GM21381 (cell line): ENCODE data around the gene PDE12.
"Not testable (repeated sequence)": the region's sequence is repeated elsewhere in the genome, so short reads cannot be mapped to it uniquely, and the experiment has no call there.

Experiments used
- ATAC-seq: cut with Tn5 transposase; IDR thresholded peaks from one replicate; pipeline ENCODE4 v1.9.1; 2021; ENCODE audit warnings: mild to moderate bottlenecking, moderate library complexity; ENCODE audit not compliant: unreplicated experiment

Gene PDE12

DNA sequence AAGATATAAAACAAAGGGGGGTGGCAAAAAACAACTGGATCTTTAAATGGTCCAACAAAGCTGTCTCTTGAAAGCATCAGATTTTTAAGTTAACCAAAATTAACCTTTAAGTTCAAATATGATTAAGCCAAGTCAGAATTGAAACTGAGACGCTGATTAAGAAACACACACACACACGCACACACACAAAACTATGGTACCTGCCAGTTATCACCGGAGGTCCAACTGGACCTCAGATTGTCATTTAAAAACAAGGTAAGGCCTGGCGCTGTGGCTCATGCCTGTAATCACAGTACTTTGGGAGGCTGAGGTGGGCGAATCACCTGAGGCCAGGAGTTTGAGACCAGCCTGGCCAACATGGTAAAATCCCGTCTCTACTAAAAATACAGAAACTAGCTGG is 30.7 kb downstream of the PDE12 start:
- no peak for ATAC-seq

DNA sequence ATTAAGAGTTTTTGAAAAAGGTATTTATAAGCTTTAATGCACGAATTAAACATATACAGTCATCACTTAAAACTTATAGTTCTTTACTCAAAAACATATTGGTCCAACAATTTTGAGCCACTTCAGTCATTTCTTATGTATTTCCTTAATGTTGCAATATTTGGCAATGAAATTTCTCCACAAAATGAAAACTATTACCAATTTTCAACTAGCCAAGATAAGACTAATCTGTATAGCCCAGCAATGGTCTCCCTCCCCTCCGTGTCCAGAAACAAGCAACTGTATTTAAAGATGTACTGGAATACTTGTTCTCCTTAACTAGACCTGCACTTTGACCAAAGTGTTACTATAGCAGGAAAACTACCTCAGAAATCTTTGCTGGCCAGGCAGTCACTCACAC is 31.8 kb downstream of the PDE12 start:
- ATAC-seq: no peak

DNA sequence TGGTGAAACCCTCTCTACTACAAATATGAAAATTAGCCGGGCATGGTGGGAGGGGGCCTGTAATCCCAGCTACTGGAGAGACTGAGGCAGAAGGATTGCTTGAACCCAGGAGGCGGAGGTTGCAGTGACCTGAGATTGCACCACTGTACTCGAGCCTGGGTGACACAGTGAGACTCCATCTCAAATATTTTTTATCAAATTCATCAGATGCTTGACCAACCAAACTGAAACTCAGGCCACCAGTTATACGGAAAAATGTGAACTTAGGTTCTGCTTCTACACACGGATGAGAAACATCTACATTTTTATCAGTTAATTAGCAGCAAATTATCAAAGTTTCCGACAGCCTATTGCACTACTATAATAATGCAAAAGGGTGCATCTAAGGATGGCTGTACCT is 36.2 kb downstream of the PDE12 start:
- no peak for ATAC-seq

- ATAC-seq: no peak
Measured at GRCh38 chr3:57594144-57594543, 38.1 kb downstream of the PDE12 start.

DNA sequence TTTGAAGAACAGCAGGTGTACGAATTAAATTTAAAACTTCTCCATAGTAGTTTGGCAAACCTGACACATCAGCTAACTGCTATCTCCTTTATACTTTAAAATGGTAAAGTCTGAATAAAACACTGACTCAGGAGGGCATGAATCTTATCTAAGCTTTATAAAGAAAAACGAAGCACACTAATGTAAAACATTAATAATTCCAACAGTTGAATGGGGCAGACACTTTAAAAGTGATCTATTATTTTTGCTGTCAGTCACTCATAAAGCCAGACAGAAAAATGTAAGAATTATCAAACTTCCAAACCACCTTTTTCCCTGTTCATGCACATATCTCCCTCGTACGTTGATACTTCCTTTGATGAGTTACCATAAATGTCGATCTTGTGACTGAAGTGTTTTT is 38.5 kb downstream of the PDE12 start:
- ATAC-seq: no peak

DNA sequence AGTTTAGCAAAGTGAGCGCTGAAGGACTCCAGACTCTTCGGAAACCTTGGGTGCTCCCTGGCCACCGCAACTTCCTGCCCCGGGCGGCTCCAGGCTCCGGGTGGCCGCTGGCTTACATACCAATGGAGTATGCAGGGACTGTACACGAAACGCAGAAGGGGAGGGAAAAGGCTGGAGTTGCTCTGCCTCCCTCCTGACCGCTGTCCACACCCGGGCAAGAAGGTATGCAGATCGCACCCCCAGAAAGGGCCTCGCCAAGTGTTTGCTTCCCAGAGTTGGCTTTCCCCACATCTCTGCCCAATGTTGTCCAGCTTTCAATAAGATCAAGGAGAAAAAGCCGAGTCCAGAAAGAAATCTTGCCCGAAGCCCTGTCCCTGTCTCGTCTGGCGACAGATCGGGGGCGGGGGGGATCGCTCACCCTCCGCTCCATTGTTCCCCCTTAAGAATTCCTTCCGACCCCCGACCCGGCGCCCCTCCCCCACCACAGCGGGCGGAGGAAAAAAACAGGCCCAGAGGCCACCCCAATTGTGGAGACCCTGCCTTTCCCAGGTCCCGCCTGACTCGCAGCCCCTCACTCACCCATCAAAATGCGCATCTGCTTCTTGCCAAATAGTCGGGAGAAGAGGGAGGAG is 40.5 kb downstream of the PDE12 start:
- ATAC-seq: peak; percentile 1

DNA sequence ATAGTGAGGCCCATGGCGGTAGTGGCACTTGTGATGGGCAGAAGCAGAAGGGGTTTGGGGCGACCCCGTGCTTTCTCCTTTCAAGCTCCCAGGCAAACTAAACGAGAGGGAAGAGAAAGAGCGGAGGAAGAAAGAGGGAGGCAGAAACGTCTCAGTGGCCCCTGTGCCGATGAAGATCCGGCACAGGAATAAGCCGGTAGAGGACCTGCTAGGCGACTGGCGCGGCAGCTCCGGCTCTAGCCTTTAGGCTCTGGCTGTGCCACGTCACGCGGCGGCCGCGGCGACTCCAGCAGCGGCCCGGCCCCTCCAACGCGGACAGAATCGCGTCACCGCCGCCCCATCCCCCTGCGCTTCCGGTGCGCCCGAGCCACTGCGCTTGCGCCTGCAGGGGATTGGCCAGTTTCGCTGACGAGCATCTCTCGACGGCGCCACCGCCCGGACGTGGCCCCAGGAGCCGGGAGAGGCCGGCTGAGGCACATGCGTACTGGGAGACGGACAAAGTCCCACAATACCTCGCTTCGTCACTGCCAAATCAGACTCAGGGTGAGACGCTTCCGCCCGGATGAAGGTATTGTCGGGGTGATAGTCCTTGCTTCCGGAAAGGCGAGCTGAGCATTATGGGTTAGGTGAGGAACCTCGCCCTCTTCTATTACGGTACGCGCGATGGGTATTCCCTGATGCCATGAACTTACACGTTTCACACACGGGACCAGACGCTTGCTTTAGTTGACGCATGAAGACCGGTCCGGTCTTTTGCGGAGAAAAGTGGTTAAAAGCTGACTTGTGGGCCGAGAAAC is 41.3 kb downstream of the PDE12 start, which contains the start of gene ARF4:
ARF4 (minus strand) TSS at position 218 of the 797 bp plus-strand sequence; CDS start at position 14, 204 bp downstream.
- ATAC-seq: peak; percentile 92

GRCh38 chr3:57598765-57599360 is 42.8 kb downstream of the PDE12 start:
- ATAC-seq: no peak

DNA sequence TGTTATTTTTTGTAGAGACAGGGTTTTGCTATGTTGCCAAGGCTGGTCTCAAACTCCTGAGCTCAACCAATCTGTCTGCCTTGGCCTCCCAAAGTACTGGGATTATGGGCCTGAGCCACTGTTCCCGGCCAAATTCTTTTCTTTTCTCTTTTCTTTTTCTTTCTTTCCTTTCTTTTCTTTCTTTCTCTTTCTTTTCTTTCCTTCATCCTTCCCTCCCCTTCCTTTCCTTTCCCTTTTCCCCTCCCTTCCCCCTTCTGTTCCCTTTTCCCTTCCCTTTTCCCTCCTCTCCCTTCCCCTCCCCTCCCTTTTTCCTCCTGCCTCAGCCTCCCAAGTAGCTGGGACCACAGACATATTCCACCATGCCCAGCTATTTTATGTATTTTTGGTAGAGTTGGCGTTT is 44.1 kb downstream of the PDE12 start:
- no peak for ATAC-seq

DNA sequence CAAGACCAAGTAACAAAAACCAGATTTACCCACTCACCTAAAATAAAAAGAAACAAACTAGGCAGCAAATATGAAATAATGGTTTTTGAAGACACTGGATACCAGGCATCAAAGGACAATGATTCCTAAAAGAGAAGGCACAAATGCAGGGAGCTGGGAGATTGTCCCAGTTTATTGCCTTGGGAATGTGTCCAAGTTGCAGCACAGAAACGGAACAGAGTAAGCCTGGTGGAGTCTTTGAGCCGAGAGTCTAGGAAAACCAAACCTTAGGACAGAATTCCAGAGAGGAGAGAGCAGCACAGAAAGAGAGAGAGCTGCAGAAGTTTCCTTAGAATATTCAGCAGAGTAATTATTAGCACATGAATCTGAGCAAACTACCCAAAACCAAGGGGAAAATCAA is 48.9 kb downstream of the PDE12 start:
- ATAC-seq: no peak

DNA sequence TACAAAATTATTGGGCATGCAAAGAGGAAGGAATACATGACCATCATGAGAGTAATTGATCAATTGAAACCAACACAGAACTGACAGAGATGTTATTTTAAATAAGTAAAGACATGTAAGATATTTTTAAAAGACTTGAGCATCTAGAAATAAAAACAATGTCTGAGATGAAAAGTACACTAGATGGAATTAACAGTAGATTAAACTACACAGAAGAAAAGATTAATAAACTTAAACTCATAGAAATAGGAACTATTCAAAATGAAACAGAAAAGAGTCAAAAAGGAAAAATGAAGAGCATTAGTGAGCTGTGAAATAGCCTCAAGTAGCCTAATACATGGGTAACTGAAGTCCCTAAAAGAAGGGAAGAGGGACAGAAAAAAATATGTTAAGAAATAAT is 49.6 kb downstream of the PDE12 start:
- ATAC-seq: no peak

GRCh38 chr3:57611870-57612269 is 55.8 kb downstream of the PDE12 start:
- not testable (repeated sequence) for ATAC-seq

- ATAC-seq: no peak
Measured at GRCh38 chr3:57616233-57616632, 60.2 kb downstream of the PDE12 start.
